Stimulated activated CD4-positive, alpha-beta T cell treated with anti-CD3 and anti-CD28 coated beads, Interleukin-12 subunit alpha, Interleukin-12 subunit beta, amount 100 ng/mL, for 24 hours (primary cell): ENCODE results near the gene SERGEF.

Source experiments
- DNase-seq, 2 experiments: peaks; one replicate each; pipeline ENCODE4 v3.0.0-alpha.2; 2020; ENCODE audit warnings: low read depth in 2 of 2

SERGEF gene

DNA sequence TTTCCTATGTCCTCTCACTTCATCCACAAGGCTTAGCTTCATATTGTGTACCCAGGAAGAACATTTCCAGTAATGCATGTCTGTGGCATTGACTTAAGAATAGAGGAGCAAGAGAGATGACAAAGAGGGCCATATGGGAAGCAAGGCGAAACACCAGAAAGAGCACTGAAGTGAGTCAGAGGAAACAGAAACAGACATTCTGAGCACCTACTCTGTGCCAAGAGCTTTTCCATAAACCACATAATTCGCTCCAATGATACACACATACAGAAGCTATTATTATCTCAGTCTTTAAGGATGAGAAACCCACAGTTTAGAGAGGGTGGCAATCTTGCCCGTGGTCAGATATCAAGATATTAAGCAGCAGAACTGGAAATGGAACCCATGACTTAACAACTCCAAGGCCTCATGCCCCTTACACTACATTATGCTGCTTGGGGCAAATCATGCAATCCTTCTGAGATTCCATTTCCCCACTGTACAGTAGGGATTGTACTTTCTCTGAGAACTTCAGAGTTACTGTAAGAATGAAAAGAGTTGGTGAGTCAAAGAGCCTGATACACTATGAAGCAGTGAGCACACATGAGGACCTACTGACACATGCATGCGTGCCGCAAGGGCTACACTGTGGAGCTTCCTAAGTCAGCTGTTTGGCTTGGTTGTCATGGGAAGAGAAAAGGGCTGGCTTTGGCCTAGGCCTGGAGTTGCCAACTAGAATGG is 151.7 kb downstream of the SERGEF start:
- no peak for DNase-seq

DNA sequence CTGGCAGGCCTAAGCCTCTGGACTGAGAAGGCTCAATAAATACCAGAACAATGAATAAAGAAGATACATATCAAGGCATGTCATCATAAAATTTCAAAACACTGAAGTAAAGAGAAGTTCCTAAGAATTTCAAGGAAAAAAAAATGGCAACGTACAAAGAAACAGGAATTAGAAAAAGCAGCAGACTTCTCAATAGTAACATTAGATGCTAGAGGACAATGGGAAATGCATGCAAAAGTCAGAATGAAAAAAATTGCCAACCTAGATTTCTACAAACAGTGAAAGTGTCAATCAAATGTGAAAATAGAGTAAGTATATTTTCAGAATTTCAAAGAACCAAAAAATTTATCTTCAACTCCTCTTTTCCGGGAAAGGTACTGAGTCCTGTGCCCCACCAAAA is 153.3 kb downstream of the SERGEF start:
- DNase-seq: no peak

DNA sequence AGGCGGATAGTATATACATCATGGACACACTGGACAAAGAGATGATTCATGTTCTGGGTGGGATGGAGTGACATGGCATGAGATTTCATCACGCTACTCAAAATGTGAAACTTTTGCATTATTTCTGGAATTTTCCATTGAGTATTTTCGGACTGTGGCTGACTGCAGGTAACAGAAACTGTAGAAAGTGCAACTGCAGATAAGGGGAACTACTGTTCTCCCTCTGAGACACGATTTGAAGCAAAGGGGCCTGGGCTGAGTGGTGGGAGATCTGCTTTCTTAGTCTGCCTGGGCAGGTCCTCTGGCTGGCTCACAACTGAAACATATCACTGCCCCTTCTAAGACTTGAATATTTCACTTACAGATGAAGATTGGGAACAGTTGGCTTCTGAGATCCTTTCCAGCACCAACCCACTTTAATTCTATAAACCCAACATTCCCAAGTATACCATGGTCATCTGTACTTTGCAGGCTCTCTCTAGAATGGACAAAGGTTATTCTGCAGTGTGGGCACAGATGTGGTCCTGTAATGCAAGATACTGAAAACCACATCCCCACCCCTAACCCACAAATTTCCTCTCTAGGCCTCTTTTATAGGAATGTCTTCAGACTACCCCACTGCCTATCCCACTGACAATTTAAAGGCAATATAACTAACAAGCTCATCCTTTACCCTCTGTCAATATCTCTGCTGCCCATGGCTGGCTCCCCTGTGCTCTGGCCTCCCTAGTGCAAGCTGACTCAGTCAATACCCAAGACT is 157.1 kb downstream of the SERGEF start:
- DNase-seq: no peak

DNA sequence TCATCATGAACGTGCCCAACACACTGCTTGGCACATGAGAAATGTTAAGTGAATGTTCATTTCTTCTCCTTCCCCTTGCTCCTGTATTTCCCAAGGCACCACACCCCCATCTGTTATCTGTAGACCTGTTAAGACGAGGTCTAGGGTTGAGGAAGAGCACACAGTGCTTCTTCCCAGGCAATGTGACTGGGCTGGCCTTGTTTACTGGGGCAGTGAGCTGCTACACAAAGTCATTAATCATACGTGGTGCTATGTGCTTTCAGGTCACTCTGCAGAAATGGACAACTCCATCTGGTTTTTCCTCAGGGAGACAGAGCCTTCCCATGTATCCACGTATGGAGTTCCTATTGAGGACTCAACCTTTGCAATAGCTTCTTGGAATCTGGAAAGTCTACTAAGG is 159.6 kb downstream of the SERGEF start:
- no peak for DNase-seq

DNA sequence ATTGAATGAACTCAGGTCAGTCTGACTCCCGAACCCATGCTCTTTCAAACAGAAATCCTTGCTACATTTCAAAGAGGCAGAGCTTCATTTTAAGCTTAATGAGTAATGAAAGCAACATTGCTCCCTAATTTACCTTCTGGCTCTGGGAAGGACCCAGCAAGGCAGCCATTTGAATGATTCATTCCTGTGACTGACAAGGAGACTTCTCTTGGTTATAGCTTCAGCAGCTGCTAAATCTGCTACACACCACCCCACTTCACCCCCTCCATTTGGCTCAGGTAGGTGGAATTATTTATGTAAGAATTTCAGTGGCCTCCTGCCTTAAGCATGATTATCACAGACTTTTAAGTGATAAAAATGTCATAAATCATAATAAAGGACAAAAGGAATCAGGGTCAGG is 160.6 kb downstream of the SERGEF start:
- no peak for DNase-seq

DNA sequence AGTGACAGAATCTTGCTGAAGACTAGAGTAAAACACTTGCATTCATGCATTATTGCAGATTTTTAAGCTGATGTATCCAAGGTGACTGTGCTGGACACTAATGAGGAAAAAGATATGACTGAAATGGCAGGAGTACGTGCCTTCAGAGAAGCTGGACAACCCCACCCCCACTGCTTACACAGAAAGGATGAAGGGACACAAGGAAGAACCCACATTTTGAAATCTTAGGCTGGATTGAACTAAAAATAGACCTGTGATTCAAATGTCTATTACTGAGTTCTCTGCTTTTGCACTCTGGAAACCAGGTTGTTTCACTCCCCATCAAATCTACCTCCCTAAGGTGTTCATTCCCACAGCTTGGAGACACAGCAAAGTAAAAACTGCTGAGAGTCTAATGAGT is 161.2 kb downstream of the SERGEF start:
- DNase-seq: no peak

DNA sequence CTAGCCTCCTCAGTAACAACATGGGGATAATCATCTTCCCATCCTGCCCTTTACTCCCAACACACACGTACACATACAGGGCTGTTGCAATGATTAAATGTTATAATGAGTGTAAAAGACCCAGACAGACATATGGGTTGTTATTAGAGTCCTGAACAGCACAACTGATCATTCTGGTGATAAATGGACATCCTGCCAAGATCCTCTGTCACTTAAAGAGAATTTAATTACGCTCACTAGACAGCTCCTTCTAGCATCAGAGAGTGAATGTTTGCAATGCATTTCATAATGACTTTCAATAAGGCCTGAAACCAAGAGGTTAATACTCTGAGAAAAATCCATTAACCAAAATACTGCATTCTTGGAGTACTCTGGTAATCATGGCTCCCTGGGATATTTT is 162.5 kb downstream of the SERGEF start:
- DNase-seq: no peak

DNA sequence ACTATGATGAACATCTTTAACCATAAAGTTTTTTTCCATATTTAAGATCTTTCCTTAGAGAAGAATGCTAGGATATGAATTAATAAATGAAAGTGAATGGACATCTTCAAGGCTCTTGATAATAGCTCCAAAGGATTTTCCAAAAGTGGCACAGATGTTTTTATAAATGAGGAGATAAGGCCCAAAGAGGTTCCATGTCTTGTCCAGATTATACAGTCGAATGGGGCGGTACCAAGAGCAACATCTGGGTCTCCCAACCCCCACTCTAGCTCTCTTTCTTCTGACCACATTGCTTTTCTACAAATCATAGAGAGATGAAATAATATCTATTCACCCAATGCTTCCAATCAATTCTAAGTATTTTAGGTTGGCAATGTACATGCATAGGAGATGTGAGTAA is 164.1 kb downstream of the SERGEF start:
- no peak for DNase-seq

DNA sequence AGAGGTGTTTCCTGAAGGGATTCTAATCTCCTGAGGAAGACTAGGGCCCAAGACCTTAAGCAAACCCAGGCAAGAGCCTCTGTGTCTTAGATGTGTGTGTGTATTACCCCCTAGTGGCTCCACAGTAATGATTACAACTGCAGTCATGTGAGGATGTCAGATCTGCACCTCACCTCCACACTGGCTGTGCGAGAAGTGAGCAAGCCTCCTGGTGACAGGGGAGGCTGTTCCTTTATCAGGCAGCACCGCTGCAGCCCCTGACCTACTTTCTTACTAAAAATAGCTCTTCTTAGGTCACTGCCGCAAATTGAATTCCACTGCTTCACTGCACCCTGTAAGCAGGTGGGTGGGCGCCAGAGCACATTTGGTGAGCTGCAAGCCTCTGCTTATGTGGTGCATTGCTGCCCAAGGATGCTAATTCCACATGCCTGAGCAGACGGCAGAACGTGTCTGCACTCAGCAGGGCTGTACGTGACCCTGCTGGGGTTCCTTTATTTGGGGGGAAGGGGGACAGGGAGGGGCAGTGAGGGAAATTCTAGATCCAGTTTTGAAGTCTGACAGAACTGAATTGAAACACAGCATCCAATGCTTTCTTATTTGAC is 165.9 kb downstream of the SERGEF start:
- DNase-seq: no peak

DNA sequence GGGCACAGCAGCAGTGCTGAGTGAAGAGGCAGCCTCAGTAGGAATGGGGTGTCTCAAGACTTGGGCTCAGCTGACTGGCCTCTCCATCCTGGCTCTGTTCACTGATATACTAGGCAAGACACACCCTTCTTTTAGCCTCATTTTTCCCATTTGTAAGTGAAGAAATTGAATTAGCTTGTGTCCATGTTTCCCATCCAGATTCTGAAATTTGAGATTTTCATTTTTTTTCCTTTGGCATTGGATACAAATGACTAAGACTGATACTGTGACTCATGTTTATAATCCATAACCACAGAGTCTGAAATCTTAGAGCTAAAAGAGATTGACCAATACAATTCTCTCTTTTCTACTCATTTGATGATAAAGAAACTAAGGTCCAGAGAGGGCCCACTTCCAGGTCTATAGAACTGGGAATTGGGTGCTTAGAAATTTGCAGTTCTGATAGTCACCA is 167.4 kb downstream of the SERGEF start:
- no peak for DNase-seq

DNA sequence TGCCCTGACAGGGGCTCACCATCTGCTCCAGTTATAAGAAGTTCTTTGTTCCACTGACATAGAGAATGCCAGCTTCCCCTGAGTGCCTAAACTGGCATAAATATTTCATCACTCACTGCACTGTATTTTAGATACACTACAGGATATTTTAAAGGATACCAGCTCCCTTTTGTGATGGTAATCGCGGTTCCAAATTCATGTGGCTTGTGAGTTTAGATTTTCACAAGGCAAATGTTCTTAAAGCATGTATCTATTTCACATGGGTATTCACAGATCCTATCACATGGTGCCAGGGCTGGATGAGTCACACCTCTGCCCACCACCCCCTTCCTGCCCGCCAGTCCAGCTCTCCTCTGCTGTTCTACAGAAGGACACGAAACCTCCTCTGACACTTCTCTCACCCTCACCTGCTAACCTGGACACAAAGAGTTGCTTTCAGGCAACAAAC is 172.7 kb downstream of the SERGEF start:
- DNase-seq: no peak

DNA sequence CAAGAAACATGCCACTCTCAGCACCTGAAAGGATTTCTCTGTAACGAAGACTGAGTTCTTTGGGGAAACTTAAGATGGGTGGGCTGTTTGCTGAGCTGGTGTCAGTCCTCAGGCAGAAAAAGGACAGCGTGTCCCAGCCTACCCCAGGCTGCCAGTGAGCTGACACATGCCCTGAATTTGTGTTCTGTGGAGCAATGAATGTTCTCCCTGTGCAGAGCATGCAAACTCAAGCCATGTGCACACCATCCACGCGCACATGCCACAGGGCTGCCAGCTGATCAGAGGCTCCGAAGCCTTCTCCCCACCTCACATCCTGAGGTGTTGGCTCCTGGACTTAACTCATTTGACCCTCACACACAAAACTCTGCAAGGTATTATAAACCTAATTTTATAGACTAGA is 173.4 kb downstream of the SERGEF start:
- no peak for DNase-seq

DNA sequence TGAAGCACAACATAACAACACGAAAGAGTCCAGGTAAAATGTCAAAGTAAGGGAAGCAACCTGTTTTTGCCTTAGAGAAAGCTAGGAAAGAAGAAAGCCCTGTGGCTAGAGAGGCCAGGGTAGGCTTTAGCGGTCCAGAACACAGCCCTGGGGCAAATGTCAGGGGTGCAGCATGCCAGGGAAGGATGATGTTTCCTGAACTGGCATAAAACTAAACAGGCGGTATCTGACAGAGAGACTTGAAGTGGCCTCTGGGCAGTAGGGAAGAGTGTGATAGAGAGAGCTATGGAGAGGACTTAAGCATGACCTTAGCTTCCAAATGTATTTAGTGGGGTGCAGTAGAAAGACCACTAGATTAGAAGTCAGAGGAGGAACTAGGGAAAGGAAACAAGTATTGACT is 174.7 kb downstream of the SERGEF start:
- DNase-seq: no peak

DNA sequence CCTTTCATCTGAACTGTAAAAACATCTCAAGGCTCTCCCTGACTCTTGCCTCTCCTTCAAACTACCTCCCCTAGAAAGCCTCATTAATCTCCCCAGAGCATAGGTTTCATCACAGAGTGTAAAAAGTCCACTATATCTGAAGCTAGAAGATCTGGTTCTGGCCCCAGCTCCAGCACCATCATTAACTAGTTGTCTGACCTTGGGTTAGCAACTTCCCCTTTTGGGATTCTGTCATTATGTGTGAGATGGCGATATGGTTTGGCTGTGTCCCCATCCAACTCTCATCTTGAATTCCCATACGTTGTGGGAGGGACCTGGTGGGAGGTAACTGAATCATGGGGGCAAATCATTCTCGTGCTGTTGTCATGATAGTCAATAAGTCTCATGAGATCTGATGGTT is 181.0 kb downstream of the SERGEF start:
- no peak for DNase-seq

DNA sequence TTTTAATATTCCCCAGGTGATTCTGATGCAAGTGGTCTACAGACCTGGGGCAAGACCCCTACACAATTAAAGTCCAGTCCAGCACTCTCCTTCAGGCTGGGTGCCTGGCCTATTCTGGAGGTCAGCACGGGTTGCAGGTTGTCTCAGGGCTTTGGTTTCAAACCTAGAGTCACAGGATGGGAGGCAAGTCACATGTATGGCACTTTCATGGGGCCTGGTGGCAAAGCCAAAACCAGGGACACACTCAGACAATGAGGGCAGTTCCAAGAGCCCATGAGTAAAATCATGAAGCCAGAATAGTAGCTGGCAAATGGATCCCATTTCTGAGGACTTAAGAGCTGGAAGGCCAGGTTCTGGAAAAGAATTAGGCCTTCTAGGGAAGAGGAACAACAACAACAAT is 181.6 kb downstream of the SERGEF start:
- no peak for DNase-seq

DNA sequence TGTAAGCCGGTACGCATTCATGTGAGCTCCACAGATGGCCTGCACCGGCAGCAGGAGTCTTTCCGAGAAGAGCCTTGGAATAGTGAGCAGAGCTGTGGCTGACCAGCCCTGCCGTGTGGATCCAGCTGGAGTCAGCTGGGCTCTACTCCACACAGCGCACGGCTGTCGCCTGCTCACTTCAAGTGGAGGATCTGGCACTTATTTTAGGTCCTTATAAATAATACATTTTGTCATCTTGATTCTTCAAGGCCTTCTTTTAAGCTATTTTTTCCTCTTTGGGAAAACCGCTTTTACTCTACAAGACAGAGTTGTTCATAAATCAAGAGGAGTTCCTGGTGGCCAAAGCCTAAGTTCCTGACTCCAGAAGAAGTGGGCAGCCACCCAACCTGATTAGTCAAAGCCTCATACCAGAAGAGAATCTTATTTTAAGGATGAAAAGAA is 184.5 kb downstream of the SERGEF start:
- DNase-seq: no peak

DNA sequence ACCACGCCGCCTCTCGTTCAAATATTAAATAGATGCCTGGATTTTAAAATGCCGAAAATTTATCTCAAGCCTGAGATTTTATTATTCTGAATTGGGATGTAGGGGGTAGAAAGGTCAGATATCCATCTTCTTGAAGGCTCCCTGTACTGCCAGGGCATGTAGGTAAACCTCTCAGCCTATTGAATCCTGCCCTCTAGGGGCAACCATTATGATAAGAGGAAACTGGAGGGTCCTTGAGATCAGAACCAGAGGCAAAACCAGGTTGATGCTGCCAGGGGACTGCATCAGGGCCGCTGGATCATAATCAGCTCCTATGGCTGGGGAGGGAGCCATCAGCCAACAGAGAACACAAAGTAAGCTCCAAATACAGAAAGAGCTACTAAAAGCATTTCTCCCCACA is 185.8 kb downstream of the SERGEF start:
- DNase-seq: no peak

DNA sequence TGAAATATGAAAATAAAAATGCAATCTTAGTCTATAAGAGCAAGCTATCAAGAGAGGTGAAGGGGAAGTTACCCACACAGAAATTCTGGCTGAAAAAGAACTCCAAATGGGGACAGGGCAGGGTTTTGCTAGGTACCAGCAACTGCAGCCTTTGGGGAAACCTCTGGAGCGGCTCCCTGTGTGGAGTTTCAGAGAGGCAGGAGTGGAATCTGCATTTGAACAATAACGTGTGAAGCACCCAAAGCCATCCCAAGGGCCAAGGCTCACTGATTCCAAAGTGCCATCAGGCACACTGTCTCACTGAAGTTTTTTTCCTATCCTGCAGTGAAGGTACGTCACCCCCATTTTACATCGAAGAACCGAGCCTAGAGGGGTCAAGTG is 190.5 kb downstream of the SERGEF start:
- DNase-seq: no peak

DNA sequence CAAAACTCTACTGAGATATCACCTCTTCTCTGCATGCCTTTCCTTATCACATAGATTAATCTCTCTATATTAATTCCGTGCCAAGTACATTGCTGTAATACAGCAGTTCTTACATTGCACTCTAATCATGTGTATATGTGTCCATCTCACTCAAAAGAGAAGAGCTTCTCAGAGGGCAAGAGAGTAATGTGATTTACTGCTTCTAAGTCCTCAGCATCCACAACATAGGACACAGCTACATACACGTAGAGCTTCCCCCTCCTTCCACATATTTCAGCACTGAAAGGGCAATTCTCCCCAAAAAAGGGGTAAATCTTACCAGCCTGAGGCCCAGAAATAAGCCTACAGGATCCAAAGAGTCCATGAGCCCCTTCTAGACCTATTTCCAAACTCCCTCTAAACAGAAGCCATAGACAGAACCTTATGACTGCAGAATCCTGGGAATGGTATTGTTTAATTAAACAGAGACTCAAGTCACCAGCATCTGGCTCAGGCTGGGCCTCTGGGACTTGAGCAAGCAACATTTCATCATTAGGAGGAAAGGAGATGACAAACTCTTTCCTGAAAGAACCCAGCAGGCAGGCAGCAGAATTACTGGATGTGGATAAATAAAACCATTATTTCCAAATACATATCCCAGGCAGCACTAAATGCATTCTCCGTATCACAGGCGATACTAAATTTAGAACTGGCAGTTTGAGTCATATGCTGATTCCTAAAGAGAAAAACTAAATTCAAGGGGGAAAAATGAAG is 191.0 kb downstream of the SERGEF start:
- no peak for DNase-seq

DNA sequence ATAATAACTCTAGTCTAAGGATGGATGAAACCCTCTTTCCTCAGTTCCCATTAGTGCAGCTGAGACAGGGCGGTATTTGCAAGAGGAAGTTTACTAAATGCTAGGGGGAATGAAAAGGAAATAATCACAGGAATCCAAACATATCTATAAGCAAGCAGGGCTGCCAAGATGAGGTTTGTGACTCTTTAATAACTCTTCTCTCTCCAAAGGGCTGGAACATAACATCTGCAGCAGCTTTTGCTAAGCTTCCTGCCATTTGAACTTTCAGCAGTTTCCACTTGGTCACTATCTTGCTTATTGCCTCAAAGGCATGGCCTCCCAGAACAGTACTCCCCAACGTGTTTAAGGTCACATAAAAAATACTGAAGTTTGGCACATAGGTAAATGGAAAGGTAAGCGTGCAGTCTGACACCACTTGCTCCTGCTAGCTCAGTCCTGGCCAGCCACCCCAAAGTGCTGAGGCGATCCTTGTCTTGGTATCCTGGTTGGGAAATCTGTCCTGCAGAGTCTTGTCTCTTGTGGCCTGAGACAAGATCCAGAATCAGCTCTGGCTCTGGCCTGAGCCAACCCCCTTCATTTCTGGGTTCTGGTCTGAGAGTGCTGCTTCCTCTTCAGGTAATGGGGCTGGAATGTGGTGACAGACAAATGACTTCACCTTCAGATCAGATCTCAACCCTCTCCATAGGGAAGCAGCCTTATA is 196.5 kb downstream of the SERGEF start:
- DNase-seq: no peak

DNA sequence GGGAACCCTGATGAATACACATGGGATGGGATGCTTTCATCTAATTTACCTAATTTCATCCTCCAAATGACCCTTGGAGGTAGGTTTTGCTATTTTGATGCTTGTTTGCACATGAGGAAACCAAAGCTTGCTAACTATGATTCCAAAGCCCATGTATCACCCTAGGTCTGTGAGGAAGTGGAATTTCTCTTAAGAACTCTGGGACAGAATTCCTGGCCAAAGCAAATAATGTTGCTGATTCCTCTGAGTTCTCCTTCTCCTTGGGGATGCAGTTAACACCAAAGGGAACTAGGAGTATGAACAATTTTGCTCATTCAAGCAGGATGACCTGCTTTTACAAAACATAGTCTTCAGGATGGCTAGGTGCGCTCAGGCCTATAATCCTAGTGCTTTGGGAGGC is 198.3 kb downstream of the SERGEF start:
- DNase-seq: no peak
